Stimulated activated memory B cell treated with anti-CD40 and anti-IgM and Interleukin-4, amounts not matched to agents 10 μg/mL and 1 μg/mL and 100 μg/mL, for 72 hours (primary cell): ENCODE results near the gene POFUT2.
A peak's percentile ranks its signal among the peaks of the same experiment; 100 is the strongest.

ENCODE experiments used
- ATAC-seq: fragments of 150-1000 bp; cut with Tn5 transposase; 2 replicates; pipeline ENCODE4 v1.10.0; 2021
- H3K27ac Mint-ChIP-seq: one replicate; pipeline ENCODE4 v1.8.0; 2022; ENCODE audit warnings: mild to moderate bottlenecking, mixed read lengths
- H3K27me3 Mint-ChIP-seq: one replicate; pipeline ENCODE4 v1.8.0; 2022; ENCODE audit warnings: mixed read lengths
- H3K36me3 Mint-ChIP-seq: one replicate; pipeline ENCODE4 v1.8.0; 2022; ENCODE audit warnings: mixed read lengths
- H3K4me1 Mint-ChIP-seq: one replicate; pipeline ENCODE4 v1.8.0; 2022; ENCODE audit warnings: mixed read lengths
- H3K4me3 Mint-ChIP-seq: one replicate; pipeline ENCODE4 v1.8.0; 2022; ENCODE audit warnings: mild to moderate bottlenecking, moderate library complexity, mixed read lengths
- H3K9me3 Mint-ChIP-seq: one replicate; pipeline ENCODE4 v1.8.0; 2022; ENCODE audit warnings: mixed read lengths

Gene POFUT2

GRCh38 chr21:45258466-45258865 is 29.2 kb downstream of the POFUT2 start:
- peaks cover 17% of the 10 kb centered on the region for H3K4me1 Mint-ChIP-seq

DNA sequence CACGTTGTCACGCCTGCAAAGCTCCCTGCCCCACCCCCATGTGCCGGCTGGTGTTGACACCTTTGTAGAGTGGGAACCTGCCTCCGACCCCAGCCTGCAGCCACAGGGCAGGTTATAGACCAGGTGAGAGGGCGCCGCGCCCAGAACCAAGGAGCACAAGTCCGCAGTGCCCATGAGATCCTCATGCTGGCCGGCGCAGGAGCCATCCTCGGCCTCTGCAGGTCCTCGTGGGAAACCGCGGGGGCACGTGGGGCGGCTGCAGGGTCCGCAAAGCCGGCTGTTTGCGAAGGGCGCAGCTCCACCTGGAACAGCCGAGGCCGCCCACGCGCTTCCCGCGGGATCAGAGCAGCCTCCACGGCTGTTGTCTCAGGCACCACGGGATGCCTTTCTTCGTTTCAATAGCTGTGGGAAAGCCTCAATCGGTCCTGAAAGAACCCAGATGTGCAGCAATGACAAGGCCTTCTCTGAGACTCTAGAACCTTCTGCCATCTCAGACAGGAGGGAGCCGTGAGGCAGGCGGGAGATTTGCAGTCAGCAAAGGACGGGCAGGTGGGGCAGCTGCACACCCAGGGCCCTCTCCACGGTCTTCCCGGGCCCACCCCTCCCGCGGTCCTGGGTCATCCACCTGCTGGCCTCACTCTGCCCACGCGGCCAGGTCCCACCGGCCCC is 29.9 kb downstream of the POFUT2 start:
- H3K4me3 Mint-ChIP-seq = no peak overlapping the region
- H3K9me3 Mint-ChIP-seq = no peaks in the 10 kb centered on the region
- H3K4me1 Mint-ChIP-seq = peaks cover 17% of the 10 kb centered on the region
- H3K27me3 Mint-ChIP-seq = peaks cover 20% of the 10 kb centered on the region
- no peak for ATAC-seq
- no peaks in the 10 kb centered on the region for H3K36me3 Mint-ChIP-seq
- H3K27ac Mint-ChIP-seq = no peak overlapping the region

More at GRCh38 chr21:45258466-45258865, 29.2 kb downstream of the POFUT2 start:
- no peaks in the 10 kb centered on the region for H3K9me3 Mint-ChIP-seq
- H3K4me3 Mint-ChIP-seq = no peak overlapping the region
- no peak overlapping the region for H3K27ac Mint-ChIP-seq
- no peak for ATAC-seq
- peaks cover 20% of the 10 kb centered on the region for H3K27me3 Mint-ChIP-seq
- H3K36me3 Mint-ChIP-seq = peaks cover 5% of the 10 kb centered on the region

DNA sequence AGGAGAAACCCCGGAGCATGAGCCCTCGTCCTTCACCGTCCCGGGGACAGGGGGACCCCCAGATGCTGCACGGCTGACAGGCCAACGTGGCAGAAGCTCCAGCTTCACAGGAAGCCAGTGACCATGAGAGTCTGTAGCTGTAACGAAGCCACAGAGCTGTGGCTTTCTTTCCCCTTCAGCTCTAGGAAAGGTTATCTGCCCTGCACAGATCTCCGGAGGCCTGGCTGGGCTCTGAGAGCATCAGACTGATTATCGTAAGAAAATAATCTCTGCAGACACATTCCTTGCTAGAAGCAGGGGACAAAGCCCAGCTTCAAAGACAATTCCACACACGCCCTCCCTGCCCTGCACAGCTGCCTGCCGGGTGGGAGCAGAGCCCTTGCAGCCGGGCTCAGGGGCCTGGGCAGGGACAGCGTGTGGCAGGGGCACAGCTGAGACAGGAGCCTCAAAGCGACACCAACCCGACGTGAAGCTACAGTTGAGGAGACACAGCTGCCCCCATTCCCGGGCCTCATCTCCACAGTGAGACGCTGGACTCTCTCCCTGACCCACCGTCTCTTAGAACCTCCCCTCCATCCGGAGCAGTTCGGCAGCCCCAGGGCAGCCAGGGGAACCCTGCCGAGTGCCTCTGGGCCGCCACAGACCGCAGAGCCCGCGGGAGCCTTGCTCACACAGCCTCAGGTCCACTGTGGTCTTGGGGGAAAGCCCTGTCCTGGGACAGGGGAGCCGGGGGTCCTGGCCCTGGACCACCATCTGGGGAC is 30.6 kb downstream of the POFUT2 start:
- ATAC-seq = peak; percentile 37
- Mint-ChIP-seq H3K4me3 (no peak overlapping the region), H3K4me1 (peaks cover 17% of the 10 kb centered on the region), H3K9me3 (no peaks in the 10 kb centered on the region), H3K27me3 (peaks cover 21% of the 10 kb centered on the region), H3K36me3 (no peaks in the 10 kb centered on the region), H3K27ac (no peak overlapping the region)

- no peaks in the 10 kb centered on the region for H3K9me3 Mint-ChIP-seq
- no peak overlapping the region for H3K27ac Mint-ChIP-seq
- H3K27me3 Mint-ChIP-seq = peaks cover 29% of the 10 kb centered on the region
- H3K4me1 Mint-ChIP-seq = peaks cover 17% of the 10 kb centered on the region
- no peaks in the 10 kb centered on the region for H3K36me3 Mint-ChIP-seq
- ATAC-seq = no peak
- H3K4me3 Mint-ChIP-seq = no peak overlapping the region
Observed at GRCh38 chr21:45256021-45256911, 31.4 kb downstream of the POFUT2 start.

- H3K4me3 Mint-ChIP-seq = no peak overlapping the region
- peaks cover 30% of the 10 kb centered on the region for H3K27me3 Mint-ChIP-seq
- no peaks in the 10 kb centered on the region for H3K9me3 Mint-ChIP-seq
- peak; percentile 63 for ATAC-seq
- H3K27ac Mint-ChIP-seq = no peak overlapping the region
- no peaks in the 10 kb centered on the region for H3K36me3 Mint-ChIP-seq
- H3K4me1 Mint-ChIP-seq = peaks cover 17% of the 10 kb centered on the region
Observed at GRCh38 chr21:45255381-45256020, 32.2 kb downstream of the POFUT2 start.

- H3K4me3 Mint-ChIP-seq = no peak overlapping the region
- ATAC-seq = no peak
Observed at GRCh38 chr21:45254460-45254930, 33.2 kb downstream of the POFUT2 start.

GRCh38 chr21:45253633-45254459 is 33.8 kb downstream of the POFUT2 start:
- no peaks in the 10 kb centered on the region for H3K36me3 Mint-ChIP-seq
- no peak overlapping the region for H3K4me3 Mint-ChIP-seq
- no peak overlapping the region for H3K27ac Mint-ChIP-seq
- peaks cover 17% of the 10 kb centered on the region for H3K4me1 Mint-ChIP-seq
- no peaks in the 10 kb centered on the region for H3K9me3 Mint-ChIP-seq
- ATAC-seq = no peak
- H3K27me3 Mint-ChIP-seq = peaks cover 30% of the 10 kb centered on the region

More at GRCh38 chr21:45254460-45254930, 33.2 kb downstream of the POFUT2 start:
- peaks cover 17% of the 10 kb centered on the region for H3K4me1 Mint-ChIP-seq
- peaks cover 30% of the 10 kb centered on the region for H3K27me3 Mint-ChIP-seq
- no peak overlapping the region for H3K27ac Mint-ChIP-seq
- H3K36me3 Mint-ChIP-seq = no peaks in the 10 kb centered on the region
- no peaks in the 10 kb centered on the region for H3K9me3 Mint-ChIP-seq

- Mint-ChIP-seq H3K9me3 (no peaks in the 10 kb centered on the region), H3K27me3 (peaks cover 30% of the 10 kb centered on the region), H3K4me1 (peaks cover 17% of the 10 kb centered on the region), H3K27ac (no peak overlapping the region), H3K4me3 (no peak overlapping the region), H3K36me3 (no peaks in the 10 kb centered on the region)
- no peak for ATAC-seq
Observed at GRCh38 chr21:45253180-45253579, 34.5 kb downstream of the POFUT2 start.

GRCh38 chr21:45252448-45252925 is 35.2 kb downstream of the POFUT2 start:
- Mint-ChIP-seq H3K36me3 (no peaks in the 10 kb centered on the region), H3K4me3 (no peak overlapping the region), H3K4me1 (peaks cover 17% of the 10 kb centered on the region), H3K9me3 (no peaks in the 10 kb centered on the region), H3K27ac (no peak overlapping the region), H3K27me3 (peaks cover 30% of the 10 kb centered on the region)
- no peak for ATAC-seq

DNA sequence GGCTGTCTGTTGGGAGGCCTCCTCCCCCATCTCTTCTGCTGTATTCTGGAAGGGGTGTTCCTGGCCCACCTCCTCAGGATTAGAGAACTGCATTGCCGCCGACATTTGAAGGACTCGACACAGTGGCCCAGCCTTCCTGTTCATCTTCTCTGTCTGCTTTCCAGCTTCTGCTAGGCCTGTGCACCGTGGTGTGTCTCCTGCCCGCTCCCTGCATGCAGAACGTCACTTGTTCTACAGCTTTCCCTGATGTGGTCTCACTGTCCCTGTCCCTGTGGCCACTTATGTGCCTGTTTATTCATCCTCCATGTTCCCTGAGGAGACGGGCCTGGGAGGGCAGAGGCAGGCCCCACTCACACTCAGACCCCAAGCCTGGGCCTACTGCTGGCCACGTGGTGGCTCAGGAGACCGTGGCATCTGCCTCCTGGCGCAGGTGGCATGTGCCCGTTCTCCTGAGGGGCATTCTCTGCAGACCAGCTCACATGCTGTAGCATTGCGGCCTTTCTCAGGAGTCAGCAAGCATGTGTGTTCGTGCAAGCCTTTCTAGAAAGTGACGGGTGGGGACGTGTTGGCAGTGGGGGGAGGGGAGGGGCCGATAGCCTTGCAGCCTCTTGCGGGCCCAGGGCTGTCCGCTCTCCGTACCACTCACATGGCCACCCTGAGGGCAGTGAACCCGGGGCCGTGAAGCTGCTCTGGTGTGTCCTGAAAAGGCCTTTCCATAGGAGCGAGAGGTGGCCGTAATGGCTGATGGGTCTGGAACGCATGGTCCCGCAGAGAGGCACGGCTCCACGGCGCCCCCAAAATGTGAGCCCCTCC is 35.9 kb downstream of the POFUT2 start:
- Mint-ChIP-seq H3K4me3 (no peak overlapping the region), H3K4me1 (peaks cover 17% of the 10 kb centered on the region), H3K27ac (no peak overlapping the region), H3K9me3 (no peaks in the 10 kb centered on the region), H3K36me3 (no peaks in the 10 kb centered on the region), H3K27me3 (peaks cover 30% of the 10 kb centered on the region)
- no peak for ATAC-seq

GRCh38 chr21:45250914-45251634 is 36.6 kb downstream of the POFUT2 start:
- Mint-ChIP-seq H3K27ac (no peak overlapping the region), H3K4me1 (peaks cover 13% of the 10 kb centered on the region), H3K36me3 (no peaks in the 10 kb centered on the region), H3K27me3 (peaks cover 26% of the 10 kb centered on the region), H3K9me3 (no peaks in the 10 kb centered on the region), H3K4me3 (no peak overlapping the region)
- no peak for ATAC-seq

GRCh38 chr21:45250272-45250671 is 37.4 kb downstream of the POFUT2 start:
- H3K4me3 Mint-ChIP-seq = no peak overlapping the region
- peaks cover 23% of the 10 kb centered on the region for H3K27me3 Mint-ChIP-seq
- no peak overlapping the region for H3K27ac Mint-ChIP-seq
- H3K9me3 Mint-ChIP-seq = no peaks in the 10 kb centered on the region
- H3K4me1 Mint-ChIP-seq = peaks cover 10% of the 10 kb centered on the region
- no peak for ATAC-seq
- no peaks in the 10 kb centered on the region for H3K36me3 Mint-ChIP-seq

DNA sequence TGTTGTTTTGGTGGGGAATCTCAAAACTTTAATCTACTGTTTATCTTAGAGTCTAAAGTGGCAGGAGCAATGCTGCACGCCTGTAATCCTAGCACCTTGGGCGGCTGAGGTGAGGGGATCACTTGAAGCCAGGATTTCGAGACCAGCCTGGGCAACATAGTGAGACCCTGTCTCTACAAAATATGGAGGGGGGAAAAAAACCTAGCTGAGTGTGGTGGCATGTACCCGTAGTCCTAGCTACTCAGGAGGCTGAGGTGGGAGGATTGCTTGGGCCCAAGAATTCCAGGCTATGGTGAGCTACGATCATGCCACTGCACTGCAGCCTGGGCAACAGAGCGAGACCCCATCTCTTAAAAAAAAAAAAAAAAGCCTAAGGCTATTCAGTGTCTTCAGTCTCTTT is 38.1 kb downstream of the POFUT2 start:
- H3K4me3 Mint-ChIP-seq = no peak overlapping the region

More for the DNA sequence above, 38.1 kb downstream of the POFUT2 start:
- no peaks in the 10 kb centered on the region for H3K9me3 Mint-ChIP-seq
- H3K27ac Mint-ChIP-seq = no peak overlapping the region
- peaks cover 5% of the 10 kb centered on the region for H3K4me1 Mint-ChIP-seq
- H3K27me3 Mint-ChIP-seq = peaks cover 17% of the 10 kb centered on the region
- H3K36me3 Mint-ChIP-seq = no peaks in the 10 kb centered on the region
- ATAC-seq = no peak
